Muscle of back (tissue), 11 donors: ENCODE results near the gene ZNF474. TPM values are rescaled to one million over a fixed set of nuclear protein-coding genes. Genes with fewer than 3 reads are reported as not detected.

Experiments
- DNase-seq, 3 donors: peaks; one replicate each; pipeline versions ENCODE4 v3.0.0 to v3.0.0-alpha.2; 2013
- polyA plus RNA-seq, 10 donors: library from polyadenylated mRNA; unstranded; fragments of 120-200 nt; gene quantifications; one replicate each; pipeline ENCODE4 v1.2.1, GENCODE V29; 2013; ENCODE audit not compliant: insufficient read length in 10 of 10

Gene ZNF474
- polyA plus RNA-seq, 10 donors, result 0.98 to 4.2 (median 1.6) TPM

GRCh38 chr5:122114501-122114900 is 14.8 kb upstream of the ZNF474 start:
- DNase-seq, result peak in 1 of 3 donors; percentile 49

GRCh38 chr5:122118356-122118948 is 10.9 kb upstream of the ZNF474 start:
- no peak for DNase-seq

- DNase-seq, result no peak
Measured at GRCh38 chr5:122119205-122119604, 10.1 kb upstream of the ZNF474 start.

GRCh38 chr5:122120493-122120892 is 8.9 kb upstream of the ZNF474 start:
- no peak for DNase-seq

GRCh38 chr5:122120957-122121356 is 8.4 kb upstream of the ZNF474 start:
- DNase-seq, result no peak

- peak in 1 of 3 donors; percentile 46 for DNase-seq
Measured at GRCh38 chr5:122121479-122122465, 7.6 kb upstream of the ZNF474 start.

- no peak for DNase-seq
Measured at GRCh38 chr5:122124766-122125165, 4.6 kb upstream of the ZNF474 start.

- peak in 2 of 3 donors; percentile 53 to 72 for DNase-seq
Measured at GRCh38 chr5:122126177-122126755, 3.1 kb upstream of the ZNF474 start.

GRCh38 chr5:122126756-122127321 is 2.5 kb upstream of the ZNF474 start:
- peak in 1 of 3 donors; percentile 70 for DNase-seq

GRCh38 chr5:122130152-122130551 is 806 bp downstream of the ZNF474 start:
- no peak for DNase-seq

- DNase-seq, result no peak
Measured at GRCh38 chr5:122137702-122138101, 8.4 kb downstream of the ZNF474 start.

- no peak for DNase-seq
Measured at GRCh38 chr5:122138356-122138755, 9.0 kb downstream of the ZNF474 start.

GRCh38 chr5:122140900-122141299 is 11.6 kb downstream of the ZNF474 start:
- no peak for DNase-seq

- peak in 1 of 3 donors; percentile 70 for DNase-seq
Measured at GRCh38 chr5:122141751-122142150, 12.4 kb downstream of the ZNF474 start.

GRCh38 chr5:122142480-122143164 is 13.3 kb downstream of the ZNF474 start:
- DNase-seq, result peak in 1 of 3 donors; percentile 92

- DNase-seq, result peak in 1 of 3 donors; percentile 30
Measured at GRCh38 chr5:122144236-122144635, 14.9 kb downstream of the ZNF474 start.

GRCh38 chr5:122145906-122146305 is 16.6 kb downstream of the ZNF474 start:
- DNase-seq, result no peak

GRCh38 chr5:122149321-122150090 is 20.2 kb downstream of the ZNF474 start:
- peak in 2 of 3 donors; percentile 69 to 80 for DNase-seq

GRCh38 chr5:122150215-122150614 is 20.9 kb downstream of the ZNF474 start:
- DNase-seq, result peak in 1 of 3 donors; percentile 62

- no peak for DNase-seq
Measured at GRCh38 chr5:122151640-122152039, 22.3 kb downstream of the ZNF474 start.
